SKM-1 treated with dmso at 0.1 percent for 144 hours (cell line): ENCODE data around the gene BLTP1.

Experiments used
- DNase-seq: peaks from one replicate; lab custom pipeline; 2025; ENCODE audit not compliant: unreplicated experiment; lab: John Stamatoyannopoulos, UW

BLTP1 gene

DNA sequence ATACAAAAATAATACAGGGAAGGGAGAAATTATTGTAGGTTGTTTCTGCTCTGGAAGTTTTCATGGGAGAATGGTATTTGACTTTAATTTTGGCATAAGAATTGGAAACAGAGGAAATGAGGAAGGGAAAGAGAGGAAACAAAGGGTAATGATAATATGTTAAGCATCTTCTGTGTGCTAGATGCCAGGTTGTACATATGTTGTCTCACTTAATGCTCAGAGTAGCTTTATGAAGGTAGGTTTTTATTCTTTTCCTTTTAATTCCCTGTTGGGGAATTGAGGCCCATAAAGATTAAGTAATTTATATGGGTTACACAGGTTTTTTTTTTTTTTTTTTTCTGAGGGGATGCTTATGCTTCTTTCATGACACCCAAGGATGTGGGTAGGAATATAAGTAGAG is 19.2 kb downstream of the BLTP1 start:
- DNase-seq: no peak

DNA sequence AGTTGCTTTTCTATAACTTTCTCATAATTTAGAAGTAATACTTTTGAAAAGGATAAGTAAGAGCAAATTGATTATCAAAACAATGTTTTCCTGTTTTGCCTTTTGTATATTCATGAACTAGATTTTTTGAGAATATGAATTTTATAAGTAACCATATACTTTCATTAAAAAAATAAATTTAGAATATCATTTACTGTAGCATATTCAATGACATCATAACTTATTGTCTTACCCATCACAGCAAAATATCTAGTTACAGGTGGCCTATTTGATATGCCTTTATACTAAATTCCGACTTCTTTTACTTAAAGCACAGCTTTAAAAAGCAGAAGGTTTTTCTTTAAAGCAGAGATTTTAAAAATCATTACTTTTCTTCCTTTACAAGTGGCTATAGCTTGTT is 20.1 kb downstream of the BLTP1 start:
- no peak for DNase-seq

GRCh38 chr4:122178961-122179360 is 26.8 kb downstream of the BLTP1 start:
- DNase-seq: no peak

- DNase-seq: no peak
These were observed 43.6 kb downstream of the BLTP1 start for GRCh38 chr4:122195718-122196117.
